Prostate gland (tissue), 2 donors: ENCODE results near the gene PRKACG. TPM values are rescaled to one million over a fixed set of nuclear protein-coding genes. Genes with fewer than 3 reads are reported as not detected.

Experiments
- DNase-seq: peaks from one replicate; pipeline ENCODE4 v3.0.0-alpha.2; 2019; ENCODE audit warnings: low spot score
- H3K27ac ChIP-seq, 2 donors: fragments of 200-600 bp; sonication (generic); 2 replicates each; pipeline ENCODE4 v1.5.1; 2017 to 2019
- H3K27me3 ChIP-seq: fragments of 200-600 bp; sonication (generic); replicated peaks from 2 replicates; pipeline ENCODE4 v1.5.1; 2019; ENCODE audit not compliant: insufficient read depth
- H3K36me3 ChIP-seq, 2 donors: fragments of 200-600 bp; sonication (generic); 1 replicate in 1 of 2; 2 replicates in 1 of 2; pipeline versions ENCODE4 v1.5.1 to v1.8.1; 2017 to 2019
- H3K4me1 ChIP-seq: fragments of 200-600 bp; sonication (generic); replicated peaks from 2 replicates; pipeline ENCODE4 v1.5.1; 2019
- H3K4me3 ChIP-seq, 2 donors: fragments of 200-600 bp; sonication (generic); 2 replicates each; pipeline ENCODE4 v1.5.1; 2017 to 2019
- H3K9me3 ChIP-seq: fragments of 200-600 bp; sonication (generic); 2 replicates; pipeline ENCODE4 v1.5.1; 2017
- CTCF ChIP-seq, 4 experiments: fragments of 200-600 bp in 2 of 4; fragments of 450-650 bp in 2 of 4; sonication (generic) in 2 of 4; IDR thresholded peaks; 1 replicate in 3 of 4; 2 replicates in 1 of 4; pipeline ENCODE4 v1.5.1; 2016 to 2019; ENCODE audit warnings: antibody characterized with exemption in 4 of 4, mild to moderate bottlenecking in 2 of 4, moderate library complexity in 2 of 4
- POLR2A ChIP-seq: fragments of 450-650 bp; IDR thresholded peaks from one replicate; pipeline ENCODE4 v1.6.1; 2016; ENCODE audit warnings: antibody characterized with exemption, mild to moderate bottlenecking
- POLR2AphosphoS5 ChIP-seq: sonication (generic); formaldehyde crosslinking; IDR thresholded peaks from one replicate; pipeline ENCODE4 v1.6.1; 2017; ENCODE audit warnings: antibody characterized with exemption
- WGBS: methylation state at CpG from one replicate; pipeline ENCODE4 v1.1.5; 2018; 5-methylcytosine and 5-hydroxymethylcytosine counted together
- intact Hi-C: fragments of 100-400 bp; cut with DNase I; formaldehyde crosslinking; loops from one replicate; pipeline ENCODE4 v1.14.2; 2022
- total RNA-seq, 2 donors: library from RNA; depleted of rRNA; stranded (reverse); fragments of >200 nt; gene quantifications; one replicate each; pipeline ENCODE4 v1.1.0, GENCODE V29; 2016

Gene PRKACG
- total RNA-seq, 2 donors from 2014 or later, result 5.1 TPM; not detected in 1

DNA sequence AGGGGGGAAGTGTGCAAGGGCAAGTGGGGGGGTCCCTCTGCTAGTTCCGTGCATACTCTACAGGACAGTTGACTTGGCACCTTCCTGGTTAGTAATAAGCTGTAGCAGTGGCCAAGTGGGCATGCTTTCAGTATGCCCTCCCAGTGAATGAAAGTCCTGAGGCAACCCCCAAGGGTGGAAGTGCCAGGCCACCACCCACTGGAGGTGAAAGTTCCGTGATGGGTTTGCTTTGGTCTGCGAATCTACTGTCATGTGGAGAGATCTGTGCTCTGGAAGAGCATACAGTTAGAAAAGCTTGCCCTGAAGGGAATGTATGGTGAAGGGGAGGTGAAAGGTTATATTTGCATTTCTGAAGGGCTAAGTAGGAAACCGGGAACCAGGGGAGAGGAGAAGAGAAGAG lies 31.9 kb upstream of the PRKACG start:
- Histone ChIP-seq H3K27ac (no peak overlapping the region), H3K36me3 (no peaks in the 10 kb centered on the region), H3K4me1 (no peaks in the 10 kb centered on the region), H3K27me3 (no peaks in the 10 kb centered on the region), H3K4me3 (no peak overlapping the region), H3K9me3 (no peaks in the 10 kb centered on the region)
- 81% methylated on average over 4 of the region's 4 CpGs for WGBS
- intact Hi-C loops, result no loop called here
- TF ChIP-seq CTCF (IDR thresholded peaks at IDR 0.05) (no peak), POLR2A (no peak), POLR2AphosphoS5 (no peak)
- DNase-seq, result no peak

DNA sequence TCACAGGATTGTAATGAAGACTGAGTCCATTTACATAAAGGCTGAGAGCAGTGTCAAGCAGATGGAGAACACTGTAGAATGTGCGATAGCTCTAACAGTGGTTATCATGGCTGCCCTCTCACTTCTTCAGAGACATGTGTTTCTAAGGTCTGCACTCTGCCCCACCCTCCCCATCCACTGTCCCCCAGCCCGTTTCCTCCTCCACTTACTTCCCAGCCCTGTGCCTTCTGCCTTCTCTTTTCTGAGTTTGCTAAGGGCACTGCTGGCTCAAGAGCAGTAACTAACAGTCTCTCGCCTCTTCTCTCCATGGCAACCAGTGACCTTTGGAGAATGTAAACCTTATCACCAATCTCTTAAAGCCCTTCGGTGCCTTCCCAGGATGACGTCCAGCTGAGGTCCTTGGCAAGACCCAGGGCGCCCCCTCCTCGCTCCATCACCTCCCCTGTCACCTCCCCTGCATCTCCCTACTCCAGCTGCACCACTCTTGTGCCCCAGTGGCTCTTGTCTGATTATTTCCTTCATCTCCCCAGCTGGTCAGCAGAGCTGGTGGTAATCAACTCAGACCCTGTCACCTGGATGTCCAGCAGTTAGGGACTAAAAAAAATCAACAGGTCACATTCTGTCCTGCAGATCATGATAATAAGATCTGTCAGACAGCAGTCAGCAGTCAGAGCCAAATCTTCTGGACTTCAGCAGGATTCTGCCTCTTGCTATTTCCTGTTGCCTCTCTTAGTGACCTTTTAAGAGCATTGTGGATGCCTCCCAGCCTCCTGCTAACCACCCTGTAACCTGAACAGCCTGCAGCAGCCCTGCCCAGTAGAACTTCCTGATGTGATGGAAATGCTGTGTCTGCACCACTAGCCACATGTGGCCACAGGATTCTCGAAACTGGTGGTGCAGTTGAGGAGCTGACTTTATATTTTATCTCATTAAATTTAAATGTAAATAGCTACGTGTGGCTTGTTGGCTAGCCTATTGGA lies 30.6 kb upstream of the PRKACG start:
- H3K9me3 ChIP-seq, result no peaks in the 10 kb centered on the region
- 52% methylated on average over 9 of the region's 9 CpGs for WGBS
- TF ChIP-seq CTCF (IDR thresholded peaks at IDR 0.05) (no peak), POLR2A (no peak), POLR2AphosphoS5 (no peak)
- DNase-seq, result no peak
- intact Hi-C loops, result no loop called here
- no peak overlapping the region for H3K27ac ChIP-seq
- H3K4me1 ChIP-seq, result no peaks in the 10 kb centered on the region
- no peak overlapping the region for H3K4me3 ChIP-seq
- H3K36me3 ChIP-seq, result no peaks in the 10 kb centered on the region
- H3K27me3 ChIP-seq, result no peaks in the 10 kb centered on the region

- no peak for TF ChIP-seq POLR2A
- TF ChIP-seq POLR2AphosphoS5, result no peak
- TF ChIP-seq CTCF (IDR thresholded peaks at IDR 0.05), result no peak
- DNase-seq, result no peak
Observed at GRCh38 chr9:69040646-69041045, 26.7 kb upstream of the PRKACG start.

GRCh38 chr9:69036799-69037198 lies 22.9 kb upstream of the PRKACG start:
- H3K9me3 ChIP-seq, result no peaks in the 10 kb centered on the region
- no peaks in the 10 kb centered on the region for H3K36me3 ChIP-seq
- DNase-seq, result no peak
- TF ChIP-seq CTCF (IDR thresholded peaks at IDR 0.05), result no peak
- no peak for TF ChIP-seq POLR2AphosphoS5
- TF ChIP-seq POLR2A, result no peak
- peak overlapping the region; percentile 72 to 79 for H3K27ac ChIP-seq
- WGBS, result 47% methylated on average over 10 of the region's 10 CpGs
- H3K4me1 ChIP-seq, result no peaks in the 10 kb centered on the region
- no peaks in the 10 kb centered on the region for H3K27me3 ChIP-seq
- intact Hi-C loops, result no loop called here
- H3K4me3 ChIP-seq, result peak overlapping the region; percentile 61 to 69

More at GRCh38 chr9:69040646-69041045, 26.7 kb upstream of the PRKACG start:
- WGBS, result 100% methylated on average over 2 of the region's 2 CpGs
- Histone ChIP-seq H3K27ac (no peak overlapping the region), H3K9me3 (no peaks in the 10 kb centered on the region), H3K4me3 (no peak overlapping the region), H3K36me3 (no peaks in the 10 kb centered on the region), H3K4me1 (no peaks in the 10 kb centered on the region), H3K27me3 (no peaks in the 10 kb centered on the region)
- intact Hi-C loops, result no loop called here

DNA sequence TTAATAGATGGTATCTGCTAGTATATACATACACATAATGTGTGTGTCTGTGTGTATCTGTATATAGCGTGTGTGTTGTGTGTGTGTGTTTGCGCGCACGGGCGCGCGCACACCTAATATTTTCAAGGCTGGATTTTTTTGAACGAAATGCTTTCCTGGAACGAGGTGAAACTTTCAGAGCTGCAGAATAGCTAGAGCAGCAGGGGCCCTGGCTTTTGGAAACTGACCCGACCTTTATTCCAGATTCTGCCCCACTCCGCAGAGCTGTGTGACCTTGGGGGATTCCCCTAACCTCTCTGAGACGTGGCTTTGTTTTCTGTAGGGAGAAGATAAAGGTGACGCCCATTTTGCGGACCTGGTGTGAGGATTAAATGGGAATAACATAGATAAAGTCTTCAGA lies 22.4 kb upstream of the PRKACG start:
- intact Hi-C loops, result no loop called here
- Histone ChIP-seq H3K36me3 (no peaks in the 10 kb centered on the region), H3K4me1 (no peaks in the 10 kb centered on the region), H3K27ac (peak overlapping the region; percentile 72 to 79), H3K9me3 (no peaks in the 10 kb centered on the region), H3K27me3 (no peaks in the 10 kb centered on the region), H3K4me3 (peak overlapping the region; percentile 61 to 69)
- 3% methylated on average over 14 of the region's 14 CpGs for WGBS
- no peak for DNase-seq
- TF ChIP-seq POLR2AphosphoS5 (no peak), POLR2A (no peak), CTCF (IDR thresholded peaks at IDR 0.05) (no peak)
